ENCODE measurements around the gene FLVCR2.

The FLVCR2 gene

GRCh38 chr14:75572104-75572503 lies 6.3 kb upstream of the FLVCR2 start:
- H3K4me3 ChIP-seq (ENCODE audit: low read depth, low read length) = no peak overlapping the region
- no peak for TF ChIP-seq CTCF (IDR thresholded peaks at IDR 0.05; ENCODE audit: insufficient read depth, low read depth, low read length, missing control alignments)
- DNase-seq (ENCODE audit: low read depth) = no peak

DNA sequence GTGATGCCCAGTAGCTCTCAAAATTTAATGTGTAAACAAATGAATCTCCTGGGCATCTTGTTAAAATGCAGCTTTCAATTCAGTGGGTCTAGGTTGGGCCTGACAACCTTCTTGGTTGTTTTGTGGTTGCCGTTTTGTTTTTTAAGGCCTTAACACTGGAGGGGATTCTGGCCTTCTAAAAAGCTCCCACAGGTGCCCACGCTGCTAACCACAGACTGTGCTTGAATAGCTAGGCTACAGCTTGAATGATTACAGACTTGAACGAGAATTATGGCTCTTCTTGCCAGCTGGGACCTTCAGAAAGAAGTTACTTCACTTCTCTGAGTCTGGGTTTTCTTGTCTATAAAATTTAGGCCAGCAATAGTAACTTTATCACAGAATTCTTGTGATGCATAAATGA lies 1.3 kb upstream of the FLVCR2 start:
- no peak for TF ChIP-seq CTCF (IDR thresholded peaks at IDR 0.05; ENCODE audit: insufficient read depth, low read depth, low read length, missing control alignments)
- peak; percentile 44 for DNase-seq (ENCODE audit: low read depth)
- 0 out of 2 replicates have a peak overlapping the region, but pooled peaks have one; percentile 5 for H3K4me3 ChIP-seq (ENCODE audit: low read depth, low read length)

- DNase-seq (ENCODE audit: low read depth) = peak; percentile 88
- H3K4me3 ChIP-seq (ENCODE audit: low read depth, low read length) = peak overlapping the region; percentile 76
- TF ChIP-seq CTCF (IDR thresholded peaks at IDR 0.05; ENCODE audit: insufficient read depth, low read depth, low read length, missing control alignments) = peak; percentile 86
These were observed 705 bp upstream of the FLVCR2 start for GRCh38 chr14:75577729-75578101.

- no peak for DNase-seq (ENCODE audit: low read depth)
- no peak for TF ChIP-seq CTCF (IDR thresholded peaks at IDR 0.05; ENCODE audit: insufficient read depth, low read depth, low read length, missing control alignments)
- H3K4me3 ChIP-seq (ENCODE audit: low read depth, low read length) = peak overlapping the region; percentile 76
These were observed 442 bp downstream of the FLVCR2 start for GRCh38 chr14:75578786-75579337.

- H3K4me3 ChIP-seq (ENCODE audit: low read depth, low read length) = peak overlapping the region; percentile 76
- TF ChIP-seq CTCF (IDR thresholded peaks at IDR 0.05; ENCODE audit: insufficient read depth, low read depth, low read length, missing control alignments) = no peak
- no peak for DNase-seq (ENCODE audit: low read depth)
These were observed 981 bp downstream of the FLVCR2 start for GRCh38 chr14:75579338-75579864.

GRCh38 chr14:75579882-75580281 lies 1.5 kb downstream of the FLVCR2 start:
- H3K4me3 ChIP-seq (ENCODE audit: low read depth, low read length) = no peak overlapping the region
- no peak for DNase-seq (ENCODE audit: low read depth)
- no peak for TF ChIP-seq CTCF (IDR thresholded peaks at IDR 0.05; ENCODE audit: insufficient read depth, low read depth, low read length, missing control alignments)

DNA sequence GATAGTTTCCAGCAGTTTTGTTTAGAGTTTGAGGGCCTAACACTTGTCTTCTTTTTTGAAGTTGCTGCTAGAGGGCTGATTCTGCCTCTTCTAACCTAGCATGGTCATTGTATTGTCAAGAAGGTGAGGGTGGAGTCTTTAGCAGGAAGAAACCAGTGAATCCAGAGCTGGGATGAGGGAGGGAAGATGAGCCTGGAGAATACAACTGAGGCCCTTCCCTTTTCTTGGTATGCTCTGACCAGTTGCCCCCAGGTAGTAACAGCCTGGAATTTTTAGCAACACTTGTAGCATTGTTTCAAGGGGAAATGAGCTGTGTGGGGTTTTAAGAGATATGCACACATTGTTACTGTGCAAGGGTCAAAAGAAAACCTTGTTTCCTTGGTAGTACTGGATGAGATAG lies 9.0 kb downstream of the FLVCR2 start:
- no peak for DNase-seq (ENCODE audit: low read depth)
- H3K4me3 ChIP-seq (ENCODE audit: low read depth, low read length) = no peak overlapping the region
- TF ChIP-seq CTCF (IDR thresholded peaks at IDR 0.05; ENCODE audit: insufficient read depth, low read depth, low read length, missing control alignments) = no peak

Data from GM12865 (cell line).